Ureter (tissue), 1 donor: ENCODE measurements around the gene GPATCH8. TPM values are rescaled to one million over a fixed set of nuclear protein-coding genes. Genes with fewer than 3 reads are reported as not detected.

Experiments
- DNase-seq: peaks from one replicate; pipeline ENCODE4 v3.0.0-alpha.2; 2020; ENCODE audit warnings: low spot score
- total RNA-seq: library from RNA; stranded (reverse); gene quantifications from one replicate; pipeline ENCODE4 v1.2.4, GENCODE V29; 2023
- donor health status: DM: yes; HTN: yes; CAD: no.

GPATCH8 gene
- total RNA-seq, 1 donor from 2014 or later, result 66.5 TPM

DNA sequence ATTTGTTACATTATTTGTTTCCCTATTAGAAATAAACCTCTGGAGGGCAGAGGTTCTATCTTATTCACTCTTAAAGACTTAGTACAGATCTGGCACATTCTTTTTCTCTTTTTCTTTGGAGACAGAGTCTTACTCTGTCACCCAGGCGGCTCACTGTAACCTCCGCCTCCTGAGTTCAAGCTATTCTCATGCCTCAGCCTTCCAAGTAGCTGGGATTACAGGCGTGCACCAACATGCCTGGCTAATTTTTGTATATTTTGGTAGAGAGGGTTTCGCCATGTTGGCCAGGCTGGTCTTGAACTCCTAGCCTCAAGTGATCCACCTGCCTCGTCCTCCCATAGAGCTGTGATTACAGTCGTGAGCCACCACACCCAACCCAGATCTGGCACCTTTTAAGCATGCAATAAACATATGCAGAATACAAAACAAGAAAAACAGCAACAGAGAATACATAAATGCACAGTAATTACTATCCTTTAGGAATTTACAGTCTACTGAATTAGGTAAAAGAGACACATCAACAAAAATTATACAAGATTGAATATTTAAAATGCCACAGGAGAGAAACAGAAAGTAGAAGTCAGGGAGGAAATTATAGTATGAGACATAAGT, 52.1 kb downstream of the GPATCH8 start:
- DNase-seq, result no peak

DNA sequence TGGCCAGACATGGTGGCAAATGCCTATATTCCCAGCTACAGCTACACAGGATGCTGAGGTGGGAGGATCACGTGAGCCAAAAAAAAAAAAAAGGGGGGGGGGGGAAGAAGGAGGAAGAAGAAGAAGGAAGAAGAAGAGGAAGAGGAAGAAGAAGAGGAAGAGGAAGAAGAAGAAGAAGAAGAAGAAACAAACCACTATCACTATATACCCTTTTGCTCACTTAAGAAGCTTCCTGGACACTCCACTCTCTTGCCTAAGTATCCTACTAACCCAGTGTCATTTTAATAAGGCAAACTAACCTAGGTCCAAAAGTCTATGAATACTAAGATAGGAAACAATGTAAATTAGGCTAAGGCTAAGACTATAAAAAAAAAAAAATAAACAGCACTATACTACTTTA, 54.8 kb downstream of the GPATCH8 start:
- no peak for DNase-seq

DNA sequence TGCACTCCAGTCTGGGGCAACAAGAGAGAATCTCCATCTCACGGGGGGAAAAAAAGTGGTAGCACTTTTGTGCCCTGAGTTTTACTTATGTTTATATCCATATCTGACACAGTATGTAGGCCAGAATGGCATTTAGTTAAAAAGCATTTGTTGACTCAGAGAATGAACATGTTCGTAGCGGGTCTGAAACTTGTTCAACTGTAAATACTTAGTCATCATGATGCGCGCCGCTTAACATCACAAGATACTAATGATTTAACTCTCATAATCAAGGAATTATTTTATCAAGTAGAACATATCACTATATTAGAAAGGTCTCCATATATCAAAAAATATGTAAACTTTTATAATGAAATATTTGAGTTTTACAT, 58.5 kb downstream of the GPATCH8 start:
- no peak for DNase-seq

DNA sequence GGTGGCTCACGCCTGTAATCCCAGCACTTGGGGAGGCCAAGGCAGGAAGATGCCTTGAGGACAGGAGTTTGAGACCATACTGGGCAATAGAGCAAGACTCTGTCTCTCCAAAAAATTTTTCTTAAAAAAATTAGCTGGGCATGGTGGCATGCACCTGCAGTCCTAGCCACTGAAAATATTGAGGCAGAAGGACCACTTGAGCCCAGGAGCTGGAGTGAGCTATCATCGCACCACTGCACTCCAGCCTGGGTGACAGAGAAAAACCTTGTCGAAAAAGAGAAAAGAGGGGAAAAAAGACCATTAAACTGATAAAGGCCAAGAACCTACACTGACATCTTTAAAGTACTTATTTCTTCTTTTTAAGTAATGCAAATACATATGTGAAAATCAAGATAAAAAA, 60.4 kb downstream of the GPATCH8 start:
- DNase-seq, result no peak

DNA sequence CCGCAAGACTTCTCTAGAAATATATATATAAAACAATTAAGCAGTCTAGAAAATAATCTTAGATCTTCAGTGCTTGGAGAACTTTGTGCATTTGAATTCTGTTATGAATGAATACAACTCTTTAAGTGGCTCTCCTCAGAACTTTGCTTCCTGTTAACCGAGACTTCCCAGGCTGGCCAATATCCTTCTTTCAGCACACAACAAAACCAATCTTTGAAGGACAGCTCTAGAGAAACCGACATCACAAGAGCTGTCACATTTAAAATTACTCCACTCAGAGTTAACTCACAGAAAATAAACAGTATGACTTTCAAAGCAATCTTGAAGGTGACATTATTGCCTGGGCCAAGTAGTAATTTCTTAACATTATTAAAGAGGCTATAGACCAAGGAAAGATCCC, 64.0 kb downstream of the GPATCH8 start:
- no peak for DNase-seq

DNA sequence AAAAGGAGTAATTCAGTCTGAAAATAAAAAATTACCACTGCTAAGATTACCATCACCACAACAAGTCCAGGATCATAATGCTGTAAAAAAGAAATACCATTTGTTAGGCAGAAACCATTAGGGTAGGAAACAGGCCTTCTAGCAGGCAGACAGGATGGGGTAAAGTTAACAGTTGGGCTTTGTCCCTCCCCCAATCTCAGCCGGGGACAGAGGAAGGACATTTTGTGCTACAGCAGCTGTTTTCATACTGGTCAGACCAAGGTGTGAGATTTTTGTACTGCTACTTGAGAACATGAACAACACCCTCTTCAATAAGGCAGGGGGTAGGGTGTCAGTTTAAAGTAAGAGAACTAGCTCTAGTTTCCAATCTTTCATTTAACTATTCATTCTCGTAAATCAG, 64.6 kb downstream of the GPATCH8 start:
- no peak for DNase-seq

DNA sequence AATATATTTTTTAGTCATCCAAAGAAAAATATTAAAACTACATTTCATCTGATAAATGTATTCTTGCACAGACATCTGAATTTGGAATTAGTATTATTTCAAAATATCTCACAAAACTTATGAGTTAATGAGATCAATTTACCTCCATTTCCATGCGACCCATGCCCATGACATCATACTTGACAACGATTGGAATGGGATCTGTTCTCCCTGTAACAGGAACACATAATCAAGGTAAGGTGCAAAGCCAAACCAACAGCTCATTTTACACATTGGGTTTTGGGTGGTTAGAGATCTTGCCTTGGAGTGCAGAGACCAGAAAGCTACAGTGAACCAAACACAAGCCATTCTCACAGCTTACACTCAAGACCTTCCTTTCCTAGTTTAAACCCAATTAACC, 66.9 kb downstream of the GPATCH8 start:
- DNase-seq, result no peak

DNA sequence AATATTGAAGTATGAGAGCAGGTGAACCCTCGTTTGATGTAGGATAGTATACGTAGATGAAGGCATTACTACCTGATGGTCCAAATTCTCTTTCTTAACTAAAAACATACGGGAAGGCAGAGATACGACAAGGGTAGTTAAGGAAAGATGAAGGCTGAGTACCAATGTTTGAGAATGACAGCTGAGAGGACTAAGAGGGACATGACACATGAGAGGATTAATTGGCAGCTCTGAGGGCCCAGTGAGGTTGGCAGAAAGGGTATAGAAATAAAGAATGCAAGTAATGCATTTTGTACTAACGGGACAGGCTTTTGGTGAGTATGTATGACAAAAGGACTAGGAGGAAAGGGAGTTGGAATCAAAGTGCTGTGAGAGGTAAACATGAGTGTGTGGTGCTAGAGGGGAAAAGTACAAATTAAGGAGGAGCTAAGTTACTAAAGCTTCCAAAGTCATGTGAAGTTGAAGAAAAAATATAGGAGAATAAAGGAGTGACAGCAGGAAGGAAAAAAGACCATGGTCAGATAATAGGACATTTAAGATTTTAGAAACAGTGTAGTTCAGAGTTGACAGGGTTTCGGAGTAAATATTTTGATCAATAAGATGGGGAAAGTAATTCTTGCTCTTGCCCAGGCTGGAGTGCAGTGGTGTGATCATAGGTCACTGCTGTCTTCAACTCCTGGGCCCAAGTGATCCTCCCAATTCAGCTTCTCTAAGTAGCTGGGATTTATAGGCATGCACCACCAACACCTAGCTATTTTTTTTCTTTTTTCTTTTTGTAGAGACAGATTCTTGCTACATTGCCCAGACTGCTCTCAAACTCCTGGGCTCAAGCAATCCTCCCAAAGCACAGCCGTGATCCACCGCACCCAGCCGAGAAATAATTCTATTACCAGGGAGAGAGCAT, 70.7 kb downstream of the GPATCH8 start:
- no peak for DNase-seq

DNA sequence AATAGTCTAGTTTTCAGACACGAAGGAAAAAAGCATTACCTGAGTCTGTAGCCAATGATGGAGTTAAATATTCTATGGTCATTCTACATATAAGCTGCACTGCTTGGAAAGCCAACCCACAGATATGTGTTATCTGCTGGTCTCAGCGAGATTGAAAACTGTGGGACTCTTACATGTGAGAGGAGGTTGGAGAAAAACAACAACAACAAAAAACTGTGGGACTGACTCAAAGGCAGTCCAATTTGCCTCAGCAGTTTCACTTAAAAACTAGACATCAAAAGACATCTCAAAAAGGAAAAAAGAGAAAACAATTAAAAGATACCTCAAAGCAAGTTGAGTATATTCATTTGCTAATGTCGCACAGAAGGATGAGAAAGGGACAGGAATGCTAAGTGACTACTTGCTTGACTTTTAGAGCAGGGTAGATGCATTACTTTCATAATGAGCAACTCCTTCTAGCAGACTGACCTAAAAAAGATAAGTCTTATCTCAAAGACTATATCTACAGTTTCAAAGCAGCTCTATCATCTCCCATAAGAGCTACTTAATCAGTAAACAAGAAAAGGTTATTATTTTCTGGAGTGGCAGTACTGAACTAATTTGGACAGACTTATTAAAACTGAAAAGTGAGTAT, 78.3 kb downstream of the GPATCH8 start:
- no peak for DNase-seq

DNA sequence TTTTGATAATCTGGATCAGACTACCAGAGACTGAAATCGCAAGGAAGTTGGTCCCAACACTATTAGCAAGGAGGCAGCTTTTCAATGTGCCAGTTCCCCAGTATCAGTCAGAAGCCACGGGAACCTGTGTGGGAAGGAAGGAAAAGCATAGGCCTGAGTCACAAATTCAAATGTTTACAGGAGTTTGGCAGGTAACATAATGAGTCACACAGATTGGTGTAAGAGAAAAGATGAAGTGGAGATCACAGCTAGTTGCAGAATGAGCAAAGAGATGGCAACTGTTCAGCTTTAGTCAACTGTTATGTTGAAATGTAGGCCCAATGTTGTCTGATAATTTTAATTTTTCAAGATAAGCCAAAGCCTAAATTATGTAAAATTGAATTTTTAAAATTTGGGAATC, 85.7 kb downstream of the GPATCH8 start:
- no peak for DNase-seq

DNA sequence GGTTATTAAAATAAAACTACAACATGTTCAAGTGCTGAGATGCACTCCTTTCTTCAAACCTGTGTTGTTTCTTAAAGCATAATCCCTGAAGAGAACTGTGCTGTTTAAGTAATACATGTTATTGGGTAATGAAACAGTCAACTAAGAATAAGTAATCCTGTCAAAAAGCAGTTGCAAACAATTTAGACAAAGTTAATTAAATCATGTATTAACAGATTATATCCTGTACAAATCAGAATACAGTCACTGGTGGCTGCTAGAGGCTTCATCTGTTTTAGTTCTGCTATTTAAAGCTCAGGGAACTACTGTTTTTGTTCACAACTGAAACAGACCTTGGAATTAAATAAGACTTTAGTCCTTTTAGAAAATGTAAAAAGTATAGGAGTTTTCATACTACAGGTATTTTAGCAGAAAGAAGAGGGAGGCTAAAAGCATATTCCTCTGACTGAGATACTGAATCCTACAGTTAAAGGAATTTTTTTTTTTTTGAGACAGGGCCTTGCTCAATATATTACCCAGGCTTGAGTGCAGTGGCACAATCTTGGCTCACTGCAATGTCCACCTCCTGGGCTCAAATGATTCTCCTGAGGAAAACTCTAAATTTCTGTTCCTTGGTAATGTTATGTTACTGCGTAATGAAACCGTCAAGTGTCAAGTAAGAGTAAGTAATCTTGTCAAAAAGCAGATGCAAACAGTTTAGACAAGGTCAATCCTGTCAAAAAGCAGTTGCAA, 86.5 kb downstream of the GPATCH8 start:
- no peak for DNase-seq

DNA sequence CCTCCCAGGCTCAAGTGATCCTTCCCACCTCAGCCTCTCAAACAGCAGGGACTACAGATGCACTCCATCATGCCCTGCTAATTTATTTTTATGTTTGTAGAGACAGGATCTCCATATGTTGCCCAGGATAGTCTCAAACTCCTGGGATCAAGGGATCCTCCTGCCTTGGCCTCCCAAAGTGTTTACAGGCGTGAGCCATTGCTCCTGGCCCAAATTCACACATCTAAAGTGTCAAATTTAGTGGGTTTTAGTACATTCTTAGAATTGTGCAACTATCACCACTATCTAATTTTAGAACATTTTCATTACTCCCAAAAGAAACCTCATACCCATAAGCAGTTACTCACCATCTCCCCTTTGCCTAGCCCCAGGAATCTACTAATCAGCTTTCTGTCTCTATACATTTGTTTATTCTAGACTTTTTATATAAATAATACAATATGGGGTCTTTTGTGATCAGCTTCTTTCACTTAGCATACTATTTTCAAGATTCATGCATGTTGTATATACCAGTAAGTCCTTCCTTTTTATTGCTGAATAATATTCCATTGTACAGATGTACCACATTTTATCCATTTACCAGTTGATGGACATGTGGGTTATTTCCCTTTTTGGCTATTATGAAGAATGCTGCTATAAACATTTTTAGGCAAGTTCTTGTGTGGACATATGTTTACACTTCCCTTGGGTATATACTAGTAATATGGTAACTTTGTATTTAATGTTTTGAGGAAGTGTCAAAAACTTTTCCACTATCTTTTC, 88.6 kb downstream of the GPATCH8 start:
- no peak for DNase-seq

DNA sequence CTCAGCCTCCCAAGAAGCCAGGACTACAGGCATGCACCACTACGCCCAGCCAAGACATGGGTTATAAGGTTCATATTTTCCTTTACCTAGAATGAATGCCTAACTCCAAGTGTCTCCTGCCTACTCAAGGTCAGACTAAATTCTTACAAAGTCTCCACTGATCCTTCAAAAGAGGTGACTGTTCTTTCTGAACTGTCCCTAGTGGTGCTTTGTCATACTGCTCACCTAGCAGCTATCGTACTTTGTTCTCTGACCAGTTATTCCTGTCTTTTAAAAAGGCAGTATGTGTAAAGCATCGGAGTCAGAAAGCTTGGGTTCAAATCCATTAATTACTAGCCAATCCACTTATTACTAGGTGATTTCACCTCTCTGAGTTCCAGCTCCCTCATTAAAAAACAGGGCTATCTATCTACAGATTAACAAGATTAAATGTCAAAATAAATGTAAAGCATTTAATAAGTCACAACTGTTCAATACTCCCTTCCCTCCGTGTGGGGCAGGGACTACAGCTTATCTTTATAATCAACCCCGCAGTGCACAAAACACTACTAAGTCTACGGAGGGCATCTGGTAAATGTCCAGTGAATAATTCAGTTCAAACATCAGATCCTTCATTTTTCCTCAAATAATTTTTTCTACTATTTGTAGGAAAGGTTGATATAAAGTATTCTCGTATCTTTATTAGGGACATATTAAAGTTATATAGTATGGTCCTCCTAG, 93.7 kb downstream of the GPATCH8 start:
- no peak for DNase-seq

DNA sequence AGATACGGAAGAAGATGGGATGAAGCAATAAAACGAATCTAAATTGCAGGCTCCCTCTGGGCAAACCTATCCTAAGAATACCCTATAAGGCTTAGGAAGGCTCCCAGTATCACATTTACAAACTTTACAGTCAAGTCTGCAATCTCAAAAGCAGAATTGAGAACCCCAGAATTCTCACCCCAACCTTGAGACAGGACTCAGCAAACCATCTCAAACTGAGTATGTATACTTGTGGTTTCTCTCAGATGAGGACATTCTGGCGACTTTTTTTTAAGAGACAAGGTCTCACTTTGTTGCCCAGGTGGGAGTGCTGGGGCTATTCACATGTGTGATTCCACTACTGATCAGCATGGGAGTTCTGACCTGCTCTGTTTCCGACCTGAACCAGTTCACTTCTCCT, 94.4 kb downstream of the GPATCH8 start:
- no peak for DNase-seq

DNA sequence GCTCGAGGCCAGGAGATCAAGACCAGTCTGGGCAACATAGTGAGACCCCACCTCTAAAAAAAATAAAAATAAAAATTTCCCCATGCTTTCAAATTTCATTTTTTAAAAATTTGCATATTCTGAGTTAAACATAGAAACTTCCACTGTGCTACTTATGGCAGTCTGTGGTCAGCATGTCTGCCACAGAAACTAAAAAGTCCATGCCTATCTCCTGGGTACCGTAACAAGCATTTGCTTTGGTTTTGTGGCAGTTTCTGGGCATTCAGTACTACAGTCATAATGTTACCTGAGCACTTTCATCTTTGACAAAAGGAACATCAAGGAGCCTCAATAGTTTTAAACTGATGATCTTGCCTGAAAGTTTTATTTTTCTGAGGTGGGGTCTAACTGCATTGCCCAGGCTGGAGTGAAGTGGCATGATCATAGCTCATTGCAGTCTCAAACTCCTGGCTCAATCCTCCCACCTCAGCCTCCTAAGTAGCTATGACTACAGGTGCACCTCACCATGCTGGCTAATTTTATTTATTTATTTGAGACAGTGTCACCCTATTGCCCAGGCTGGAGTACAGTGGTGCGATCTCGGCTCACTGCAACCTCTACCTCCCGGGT, 100.5 kb downstream of the GPATCH8 start:
- DNase-seq, result no peak

DNA sequence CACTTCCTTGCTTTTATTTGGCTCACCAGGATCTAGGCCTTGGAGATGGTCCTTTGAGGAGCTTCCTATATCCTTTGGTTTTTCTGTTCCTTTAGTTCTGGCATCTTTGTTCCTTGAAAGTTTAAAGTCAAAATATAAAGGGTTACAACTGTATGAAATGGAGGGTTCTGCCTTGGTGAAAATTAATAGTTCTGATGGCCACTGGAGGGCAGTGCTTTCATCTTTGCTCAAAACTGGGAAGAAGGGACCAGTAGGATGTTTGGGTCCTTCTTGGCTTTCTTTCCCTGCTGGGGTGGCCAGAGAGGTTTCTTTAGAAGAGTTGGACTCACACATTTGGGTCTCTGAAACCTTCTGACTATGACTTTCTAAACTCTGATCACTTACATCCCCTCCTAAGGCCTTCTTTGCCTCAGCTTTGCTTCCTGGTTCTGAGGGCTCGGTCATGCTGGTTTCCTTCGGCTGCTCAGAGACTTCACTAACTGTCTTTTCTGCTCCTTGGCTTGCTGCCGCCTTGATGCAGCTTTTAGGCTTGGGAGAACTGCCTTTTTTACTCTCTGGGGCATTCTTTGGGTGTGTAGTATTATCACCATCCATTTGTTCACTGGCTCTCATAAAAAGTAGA, 102.9 kb downstream of the GPATCH8 start:
- DNase-seq, result no peak

DNA sequence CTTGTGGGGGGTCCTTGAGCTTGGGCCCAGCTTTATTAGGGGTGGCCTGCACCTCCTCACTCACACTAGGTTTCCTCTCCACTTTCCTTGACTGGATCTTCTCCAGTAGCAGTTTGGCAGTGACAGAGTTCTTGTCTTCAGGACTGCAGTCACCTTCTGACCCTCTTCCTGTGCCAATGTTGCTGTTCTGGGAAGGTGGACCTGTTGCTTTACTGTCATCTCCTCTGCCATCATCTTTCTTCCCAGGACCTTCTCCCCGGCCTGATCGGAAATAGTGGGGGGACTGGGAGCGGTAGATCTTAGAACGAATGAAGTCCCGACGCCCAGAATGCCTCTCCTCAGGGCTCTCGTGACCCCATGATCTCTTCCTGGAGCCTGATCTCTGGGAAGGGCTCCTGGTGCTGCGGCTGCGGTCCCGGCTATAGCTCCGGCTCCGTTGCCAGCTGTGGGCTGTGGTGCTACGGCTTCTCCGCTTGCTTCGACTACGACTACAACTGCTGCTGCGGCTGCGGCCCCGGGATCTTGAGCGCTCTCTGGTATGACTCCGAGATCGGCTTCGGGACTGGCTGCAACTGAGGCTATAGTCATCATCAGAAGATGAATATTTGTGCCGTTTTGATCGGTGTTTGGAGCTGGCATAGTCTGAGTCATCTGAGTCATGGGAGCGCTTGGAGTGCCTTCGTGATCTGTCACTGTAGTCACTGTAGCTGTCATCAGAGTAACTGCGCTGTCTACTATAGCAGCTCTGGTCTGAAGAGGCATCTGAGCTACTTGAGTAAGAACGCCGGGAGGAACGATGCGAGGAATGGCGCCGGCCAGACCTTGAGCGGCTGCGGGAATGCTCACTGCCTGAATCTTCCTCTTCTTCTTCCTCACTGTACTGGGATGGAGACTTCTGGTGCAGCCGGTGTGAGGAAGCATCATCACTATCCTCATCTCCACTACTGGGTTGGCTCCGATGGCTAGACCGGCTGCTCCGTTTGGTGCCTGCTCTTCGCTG, 104.2 kb downstream of the GPATCH8 start:
- DNase-seq, result no peak
